Measurements from ENCODE around the gene CEBPB. TPM values are rescaled to one million over a fixed set of nuclear protein-coding genes. Genes with fewer than 3 reads are reported as not detected.

Gene CEBPB
- total RNA-seq, 1 donor from 2014 or later, result 33.8 TPM

GRCh38 chr20:50216543-50217206 lies 26.0 kb downstream of the CEBPB start:
- no peak for FAIRE-seq
- no peak overlapping the region for H3K27ac Mint-ChIP-seq (ENCODE audit: unreplicated experiment)

GRCh38 chr20:50217207-50217949 lies 26.7 kb downstream of the CEBPB start:
- no peaks in the 10 kb centered on the region for H3K9me3 ChIP-seq (ENCODE audit: insufficient read depth, low read depth, low read length)
- FAIRE-seq (no peak), DNase-seq (ENCODE audit: low read depth) (no peak)
- no peak overlapping the region for H3K4me3 ChIP-seq (ENCODE audit: insufficient read depth, low read depth, low read length)
- no peaks in the 10 kb centered on the region for H3K79me2 ChIP-seq (ENCODE audit: insufficient read depth, low read length)
- H3K4me1 Mint-ChIP-seq (ENCODE audit: low read depth, unreplicated experiment), result peaks cover 12% of the 10 kb centered on the region
- no peak for TF ChIP-seq EZH2 (IDR thresholded peaks at IDR 0.05; ENCODE audit: insufficient read depth, low read length)
- TF ChIP-seq, protein P1, sequence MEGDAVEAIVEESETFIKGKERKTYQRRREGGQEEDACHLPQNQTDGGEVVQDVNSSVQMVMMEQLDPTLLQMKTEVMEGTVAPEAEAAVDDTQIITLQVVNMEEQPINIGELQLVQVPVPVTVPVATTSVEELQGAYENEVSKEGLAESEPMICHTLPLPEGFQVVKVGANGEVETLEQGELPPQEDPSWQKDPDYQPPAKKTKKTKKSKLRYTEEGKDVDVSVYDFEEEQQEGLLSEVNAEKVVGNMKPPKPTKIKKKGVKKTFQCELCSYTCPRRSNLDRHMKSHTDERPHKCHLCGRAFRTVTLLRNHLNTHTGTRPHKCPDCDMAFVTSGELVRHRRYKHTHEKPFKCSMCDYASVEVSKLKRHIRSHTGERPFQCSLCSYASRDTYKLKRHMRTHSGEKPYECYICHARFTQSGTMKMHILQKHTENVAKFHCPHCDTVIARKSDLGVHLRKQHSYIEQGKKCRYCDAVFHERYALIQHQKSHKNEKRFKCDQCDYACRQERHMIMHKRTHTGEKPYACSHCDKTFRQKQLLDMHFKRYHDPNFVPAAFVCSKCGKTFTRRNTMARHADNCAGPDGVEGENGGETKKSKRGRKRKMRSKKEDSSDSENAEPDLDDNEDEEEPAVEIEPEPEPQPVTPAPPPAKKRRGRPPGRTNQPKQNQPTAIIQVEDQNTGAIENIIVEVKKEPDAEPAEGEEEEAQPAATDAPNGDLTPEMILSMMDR (IDR thresholded peaks at IDR 0.05; ENCODE audit: insufficient read depth, low read depth, low read length), result no peak
- H2AFZ ChIP-seq (ENCODE audit: low read depth, low read length), result no peak overlapping the region
- peaks cover 44% of the 10 kb centered on the region for H3K27me3 Mint-ChIP-seq (ENCODE audit: low read depth, unreplicated experiment)
- no peak overlapping the region for H3K4me3 Mint-ChIP-seq (ENCODE audit: unreplicated experiment)
- peaks cover 3% of the 10 kb centered on the region for H3K27me3 ChIP-seq (ENCODE audit: insufficient read depth, low read length)
- H3K36me3 Mint-ChIP-seq (ENCODE audit: low read depth, unreplicated experiment), result peaks cover 8% of the 10 kb centered on the region
- no peak overlapping the region for H3K9ac ChIP-seq (ENCODE audit: low read length)
- H3K4me2 ChIP-seq (ENCODE audit: low read length), result no peak overlapping the region
- no peak overlapping the region for H3K27ac Mint-ChIP-seq (ENCODE audit: unreplicated experiment)
- H3K36me3 ChIP-seq (ENCODE audit: insufficient read depth, low read length), result no peaks in the 10 kb centered on the region
- H3K27ac ChIP-seq (ENCODE audit: low read depth, low read length), result no peak overlapping the region
- H3K4me1 ChIP-seq (ENCODE audit: insufficient read depth, low read length), result peaks cover 6% of the 10 kb centered on the region
- peaks cover 7% of the 10 kb centered on the region for H3K9me3 Mint-ChIP-seq (ENCODE audit: unreplicated experiment)
- H4K20me1 ChIP-seq (ENCODE audit: insufficient read depth, low read length), result no peaks in the 10 kb centered on the region

More at GRCh38 chr20:50216543-50217206, 26.0 kb downstream of the CEBPB start:
- Histone ChIP-seq H4K20me1 (ENCODE audit: insufficient read depth, low read length) (no peaks in the 10 kb centered on the region), H3K27ac (ENCODE audit: low read depth, low read length) (no peak overlapping the region), H3K79me2 (ENCODE audit: insufficient read depth, low read length) (no peaks in the 10 kb centered on the region), H3K4me2 (ENCODE audit: low read length) (no peak overlapping the region), H3K4me1 (ENCODE audit: insufficient read depth, low read length) (peaks cover 6% of the 10 kb centered on the region), H3K4me3 (ENCODE audit: insufficient read depth, low read depth, low read length) (no peak overlapping the region), H3K9ac (ENCODE audit: low read length) (no peak overlapping the region), H3K36me3 (ENCODE audit: insufficient read depth, low read length) (no peaks in the 10 kb centered on the region), H2AFZ (ENCODE audit: low read depth, low read length) (no peak overlapping the region), H3K9me3 (ENCODE audit: insufficient read depth, low read depth, low read length) (no peaks in the 10 kb centered on the region), H3K27me3 (ENCODE audit: insufficient read depth, low read length) (peaks cover 3% of the 10 kb centered on the region)
- H3K36me3 Mint-ChIP-seq (ENCODE audit: low read depth, unreplicated experiment), result peaks cover 8% of the 10 kb centered on the region
- H3K4me3 Mint-ChIP-seq (ENCODE audit: unreplicated experiment), result no peak overlapping the region
- TF ChIP-seq, protein P1 (IDR thresholded peaks at IDR 0.05; ENCODE audit: insufficient read depth, low read depth, low read length), result no peak
- TF ChIP-seq EZH2 (IDR thresholded peaks at IDR 0.05; ENCODE audit: insufficient read depth, low read length), result no peak
- H3K27me3 Mint-ChIP-seq (ENCODE audit: low read depth, unreplicated experiment), result peaks cover 46% of the 10 kb centered on the region
- H3K4me1 Mint-ChIP-seq (ENCODE audit: low read depth, unreplicated experiment), result peaks cover 12% of the 10 kb centered on the region
- peaks cover 7% of the 10 kb centered on the region for H3K9me3 Mint-ChIP-seq (ENCODE audit: unreplicated experiment)
- DNase-seq (ENCODE audit: low read depth), result no peak

All from astrocyte (in vitro differentiated cells and primary cell).